Heart right ventricle (tissue), 16 donors: ENCODE results near the gene PTGR1. TPM values are rescaled to one million over a fixed set of nuclear protein-coding genes. Genes with fewer than 3 reads are reported as not detected.

Experiments used
- ATAC-seq, 8 donors: fragments of 200-7000 bp; cut with Tn5 transposase; one replicate each; pipeline ENCODE4 v1.9.1; 2020; ENCODE audit warnings: mild to moderate bottlenecking in 8 of 8, moderate library complexity in 8 of 8, moderate number of reproducible peaks in 1 of 8
- DNase-seq, 2 donors: peaks; one replicate each; pipeline ENCODE4 v3.0.0-alpha.2; 2020
- H3K27ac ChIP-seq, 10 donors: fragments of 200-600 bp; sonication (generic) in 2 of 10; one replicate each; pipeline versions ENCODE4 v1.5.0 to v1.8.0; 2020 to 2022; ENCODE audit warnings: mild to moderate bottlenecking in 3 of 10
- H3K27me3 ChIP-seq, 7 donors: fragments of 200-600 bp; one replicate each; pipeline ENCODE4 v1.8.0; 2021 to 2022; ENCODE audit warnings: mild to moderate bottlenecking in 2 of 7
- H3K36me3 ChIP-seq, 9 donors: fragments of 200-600 bp; sonication (generic) in 1 of 9; one replicate each; pipeline versions ENCODE4 v1.5.0 to v1.8.0; 2020 to 2022; ENCODE audit warnings: mild to moderate bottlenecking in 2 of 9
- H3K4me1 ChIP-seq, 9 donors: fragments of 200-600 bp; sonication (generic) in 1 of 9; one replicate each; pipeline versions ENCODE4 v1.5.0 to v1.8.0; 2020 to 2022; ENCODE audit warnings: mild to moderate bottlenecking in 4 of 9
- H3K4me3 ChIP-seq, 10 donors: fragments of 200-600 bp; sonication (generic) in 2 of 10; one replicate each; pipeline versions ENCODE4 v1.5.0 to v1.8.0; 2020 to 2022; ENCODE audit warnings: mild to moderate bottlenecking in 7 of 10, moderate library complexity in 2 of 10
- H3K9me3 ChIP-seq, 11 donors: fragments of 200-600 bp in 10 of 11; sonication (generic) in 2 of 11; one replicate each; pipeline versions ENCODE4 v1.5.0 to v1.8.0; 2013 to 2022; ENCODE audit warnings: mild to moderate bottlenecking in 2 of 11, control low read depth in 1 of 11, moderate library complexity in 1 of 11
- WGBS, 2 donors: extraction: QIAGEN DNeasy Blood & Tissue Kit; methylation state at CpG; one replicate each; pipeline ENCODE4 v1.1.7; 2013; ENCODE audit warnings: inconsistent platforms in 1 of 2; 5-methylcytosine and 5-hydroxymethylcytosine counted together
- intact Hi-C, 10 donors: fragments of 100-400 bp; cut with DNase I; formaldehyde crosslinking; loops; one replicate each; pipeline versions ENCODE4 v1.11.1 to v1.14.2; 2022
- polyA plus RNA-seq, 2 donors: library from polyadenylated mRNA; stranded (reverse); fragments of 200-250 nt; gene quantifications; one replicate each; pipeline ENCODE4 v1.2.3, GENCODE V29; 2013
- total RNA-seq, 10 donors: library from RNA; stranded (reverse); fragmentation: NEBNext Ultra II Directional in 3 of 10; extraction: Animal tissue kit (Norgen Biotek cat#: 25700) in 3 of 10; gene quantifications; one replicate each; pipeline versions ENCODE4 v1.2.1 to v1.2.4, GENCODE V29; 2021 to 2023
- TF ChIP-seq, protein P1 (sequence below), 9 donors: fragments of 200-600 bp; sonication (generic) in 2 of 9; IDR thresholded peaks; one replicate each; pipeline versions ENCODE4 v1.5.0 to v1.8.0; 2021 to 2022; ENCODE audit warnings: antibody characterized with exemption in 9 of 9, mild to moderate bottlenecking in 5 of 9, moderate library complexity in 1 of 9
- donor health status: Arrhythmogenic right ventricular cardiomyopathy.
- donor health status: ischemic (EF 13 %, LVEDD 7.1; RV severe dilation, severe dysfunction).
- donor health status: healthy with polysubstance abuse.
- donor health status: DM: no; HTN: yes; CAD: no.
- donor health status: DM: no; HTN: no; CAD: no.
- donor health status: ischemic (EF 25% LVEDD 6.9; RV normal size, moderate dysfunction).
- donor health status: ischemic (EF 25% LVEDD 5.7; RV mildly dilated, moderate dysfunction).
- donor health status: healthy.
- donor health status: DM: yes; HTN: yes; CAD: no.
- donor health status: Ischemic cardiomyopathy.
- donor health status: ischemic (EF 35%, LVEDD 5.7; RV mildly dilated, moderate dysfunction).
- donor health status: nonischemic (EF 11% LVEDD 7.7; RV severe dilation, severe dysfunction).
- donor health status: DM: yes; HTN: yes; CAD: no.
- donor health status: PGD.
- donor health status: ischemic (EF 29% LVEDD 5.4; RV normal size, mild dysfunction).
- donor health status: nonischemic (EF 23%, LVEDD 6.1; RV moderate dilation, normal function).

PTGR1 gene
- total and polyA plus RNA-seq, 12 donors = 10.4 to 55.8 (median 42.7) TPM

GRCh38 chr9:111603041-111603440, 3.6 kb upstream of the PTGR1 start:
- Histone ChIP-seq H3K9me3 (no peaks in the 10 kb centered on the region), H3K4me3 (no peak overlapping the region), H3K27me3 (peaks cover 0 to 20% (median 2%) of the 10 kb centered on the region in 7 donors), H3K27ac (no peak overlapping the region), H3K4me1 (peaks cover 0 to 17% (median 7%) of the 10 kb centered on the region in 9 donors), H3K36me3 (no peaks in the 10 kb centered on the region)
- WGBS, 2 donors = 73 to 80% methylated on average over 4 of the region's 4 CpGs
- intact Hi-C loops = no loop called here
- no peak for DNase-seq
- ATAC-seq = no peak
- TF ChIP-seq, protein P1, sequence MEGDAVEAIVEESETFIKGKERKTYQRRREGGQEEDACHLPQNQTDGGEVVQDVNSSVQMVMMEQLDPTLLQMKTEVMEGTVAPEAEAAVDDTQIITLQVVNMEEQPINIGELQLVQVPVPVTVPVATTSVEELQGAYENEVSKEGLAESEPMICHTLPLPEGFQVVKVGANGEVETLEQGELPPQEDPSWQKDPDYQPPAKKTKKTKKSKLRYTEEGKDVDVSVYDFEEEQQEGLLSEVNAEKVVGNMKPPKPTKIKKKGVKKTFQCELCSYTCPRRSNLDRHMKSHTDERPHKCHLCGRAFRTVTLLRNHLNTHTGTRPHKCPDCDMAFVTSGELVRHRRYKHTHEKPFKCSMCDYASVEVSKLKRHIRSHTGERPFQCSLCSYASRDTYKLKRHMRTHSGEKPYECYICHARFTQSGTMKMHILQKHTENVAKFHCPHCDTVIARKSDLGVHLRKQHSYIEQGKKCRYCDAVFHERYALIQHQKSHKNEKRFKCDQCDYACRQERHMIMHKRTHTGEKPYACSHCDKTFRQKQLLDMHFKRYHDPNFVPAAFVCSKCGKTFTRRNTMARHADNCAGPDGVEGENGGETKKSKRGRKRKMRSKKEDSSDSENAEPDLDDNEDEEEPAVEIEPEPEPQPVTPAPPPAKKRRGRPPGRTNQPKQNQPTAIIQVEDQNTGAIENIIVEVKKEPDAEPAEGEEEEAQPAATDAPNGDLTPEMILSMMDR (IDR thresholded peaks at IDR 0.05) = no peak

DNA sequence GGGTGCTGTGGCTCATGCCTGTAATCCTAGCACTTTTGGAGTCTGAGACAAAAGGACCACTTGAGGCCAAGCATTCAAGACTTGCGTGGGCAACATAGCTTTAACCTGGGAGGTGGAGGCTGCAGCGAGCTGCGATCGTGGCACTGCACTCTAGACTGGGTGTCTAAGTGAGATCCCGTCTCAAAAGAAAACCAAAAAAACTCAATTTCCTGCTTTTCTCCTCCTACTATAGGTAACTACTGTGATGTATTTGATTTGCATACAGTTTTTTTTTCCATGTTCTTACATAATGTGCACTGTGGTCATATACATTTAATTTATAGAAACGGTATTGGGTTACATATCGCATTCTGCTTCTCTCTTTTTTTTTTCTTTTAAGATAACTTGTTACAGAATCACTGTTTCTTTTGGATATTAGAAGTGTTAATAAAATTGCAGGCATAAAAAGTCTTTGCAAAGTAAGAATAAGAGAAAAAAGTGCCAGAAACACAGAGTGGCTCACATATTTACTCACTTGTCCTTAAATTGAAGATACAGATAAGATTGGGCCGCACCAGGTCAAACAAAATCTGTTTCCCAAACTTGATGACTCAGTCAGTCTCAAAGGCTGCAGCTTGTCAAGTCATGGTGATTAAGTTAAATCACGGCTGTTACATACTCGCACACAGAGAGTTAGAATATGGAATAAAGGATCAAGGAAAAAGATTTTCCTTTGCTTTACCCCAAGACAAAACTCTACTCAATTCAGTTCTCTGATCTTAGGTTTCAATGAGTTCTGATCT, 2.0 kb upstream of the PTGR1 start:
- intact Hi-C loops = no loop called here
- DNase-seq = no peak
- TF ChIP-seq, protein P1 (IDR thresholded peaks at IDR 0.05) = no peak
- no peaks in the 10 kb centered on the region for H3K9me3 ChIP-seq
- peaks cover 0 to 24% (median 10%) of the 10 kb centered on the region in 9 donors for H3K4me1 ChIP-seq
- ATAC-seq = no peak
- peak overlapping the region in 1 of 10 donors; percentile 26 for H3K27ac ChIP-seq
- no peak overlapping the region for H3K4me3 ChIP-seq
- H3K36me3 ChIP-seq = peaks cover 0 to 8% (median 0%) of the 10 kb centered on the region in 9 donors
- 66 to 73% methylated on average over 10 of the region's 10 CpGs for WGBS, 2 donors
- peaks cover 0 to 18% (median 0%) of the 10 kb centered on the region in 7 donors for H3K27me3 ChIP-seq

GRCh38 chr9:111599955-111600343, 502 bp upstream of the PTGR1 start:
- H3K27me3 ChIP-seq = peaks cover 0 to 18% (median 0%) of the 10 kb centered on the region in 7 donors
- WGBS, 2 donors = 32 to 33% methylated on average over 17 of the region's 17 CpGs
- peaks cover 0 to 24% (median 10%) of the 10 kb centered on the region in 9 donors for H3K4me1 ChIP-seq
- no peak for DNase-seq
- intact Hi-C loops = loop anchor here in 6 of 10 donors (2.0 to 10.0 kb wide), 5 partner anchors 61 to 95 kb away; partner anchors contain the start of gene GNG10 (in 2 of the 6)
- peak overlapping the region in 9 of 10 donors; percentile 78 to 95 (median 89) for H3K27ac ChIP-seq
- TF ChIP-seq, protein P1 (IDR thresholded peaks at IDR 0.05) = no peak
- peaks cover 0 to 23% (median 6%) of the 10 kb centered on the region in 9 donors for H3K36me3 ChIP-seq
- peak overlapping the region; percentile 57 to 99 (median 79) for H3K4me3 ChIP-seq
- peak in 6 of 8 donors; percentile 5 to 48 (median 18) for ATAC-seq
- H3K9me3 ChIP-seq = no peaks in the 10 kb centered on the region

DNA sequence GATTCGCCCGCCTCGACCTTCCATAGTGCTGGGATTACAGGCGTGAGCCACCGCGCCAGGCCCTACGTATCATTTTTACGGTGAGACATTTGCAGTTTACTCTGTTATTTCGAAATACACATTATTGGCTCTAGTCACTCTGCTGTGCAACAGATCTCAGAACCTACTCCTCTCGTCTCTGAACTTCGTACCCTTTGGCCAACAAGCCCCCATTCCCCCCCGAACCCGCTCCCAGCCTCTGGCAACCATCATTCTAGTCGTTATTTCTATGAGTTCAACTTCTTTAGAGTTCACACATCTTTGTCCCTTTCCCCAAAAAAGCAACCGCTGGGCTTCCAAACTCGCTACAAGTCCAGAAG, 735 bp downstream of the PTGR1 start:
- peaks cover 0 to 18% (median 0%) of the 10 kb centered on the region in 7 donors for H3K27me3 ChIP-seq
- TF ChIP-seq, protein P1 (IDR thresholded peaks at IDR 0.05) = no peak
- DNase-seq (peak; percentile 5 to 26), ATAC-seq (peak; percentile 16 to 50 (median 27))
- H3K36me3 ChIP-seq = peaks cover 0 to 33% (median 7%) of the 10 kb centered on the region in 9 donors
- peak overlapping the region; percentile 57 to 99 (median 79) for H3K4me3 ChIP-seq
- peak overlapping the region; percentile 36 to 95 (median 88) for H3K27ac ChIP-seq
- 1 to 2% methylated on average over 16 of the region's 16 CpGs for WGBS, 2 donors
- H3K4me1 ChIP-seq = peaks cover 0 to 24% (median 10%) of the 10 kb centered on the region in 9 donors
- H3K9me3 ChIP-seq = no peaks in the 10 kb centered on the region
- intact Hi-C loops = loop anchor here in 6 of 10 donors (2.0 to 10.0 kb wide), 5 partner anchors 62 to 96 kb away; partner anchors contain the start of gene GNG10 (in 2 of the 6)
